Prostate gland (tissue), 2 donors: Measurements from ENCODE around the gene KREMEN1. TPM values are rescaled to one million over a fixed set of nuclear protein-coding genes. Genes with fewer than 3 reads are reported as not detected.

Source experiments
- DNase-seq: peaks from one replicate; pipeline ENCODE4 v3.0.0-alpha.2; 2019; ENCODE audit warnings: low spot score
- H3K27ac ChIP-seq, 2 donors: fragments of 200-600 bp; sonication (generic); 2 replicates each; pipeline ENCODE4 v1.5.1; 2017 to 2019
- H3K27me3 ChIP-seq: fragments of 200-600 bp; sonication (generic); replicated peaks from 2 replicates; pipeline ENCODE4 v1.5.1; 2019; ENCODE audit not compliant: insufficient read depth
- H3K36me3 ChIP-seq, 2 donors: fragments of 200-600 bp; sonication (generic); 1 replicate in 1 of 2; 2 replicates in 1 of 2; pipeline versions ENCODE4 v1.5.1 to v1.8.1; 2017 to 2019
- H3K4me1 ChIP-seq: fragments of 200-600 bp; sonication (generic); replicated peaks from 2 replicates; pipeline ENCODE4 v1.5.1; 2019
- H3K4me3 ChIP-seq, 2 donors: fragments of 200-600 bp; sonication (generic); 2 replicates each; pipeline ENCODE4 v1.5.1; 2017 to 2019
- H3K9me3 ChIP-seq: fragments of 200-600 bp; sonication (generic); 2 replicates; pipeline ENCODE4 v1.5.1; 2017
- POLR2A ChIP-seq: fragments of 450-650 bp; IDR thresholded peaks from one replicate; pipeline ENCODE4 v1.6.1; 2016; ENCODE audit warnings: antibody characterized with exemption, mild to moderate bottlenecking
- POLR2AphosphoS5 ChIP-seq: sonication (generic); formaldehyde crosslinking; IDR thresholded peaks from one replicate; pipeline ENCODE4 v1.6.1; 2017; ENCODE audit warnings: antibody characterized with exemption
- WGBS: methylation state at CpG from one replicate; pipeline ENCODE4 v1.1.5; 2018; 5-methylcytosine and 5-hydroxymethylcytosine counted together
- intact Hi-C: fragments of 100-400 bp; cut with DNase I; formaldehyde crosslinking; loops from one replicate; pipeline ENCODE4 v1.14.2; 2022
- total RNA-seq, 2 donors: library from RNA; depleted of rRNA; stranded (reverse); fragments of >200 nt; gene quantifications; one replicate each; pipeline ENCODE4 v1.1.0, GENCODE V29; 2016
- TF ChIP-seq, protein P1 (sequence below), 4 experiments: fragments of 200-600 bp in 2 of 4; fragments of 450-650 bp in 2 of 4; sonication (generic) in 2 of 4; IDR thresholded peaks; 1 replicate in 3 of 4; 2 replicates in 1 of 4; pipeline ENCODE4 v1.5.1; 2016 to 2019; ENCODE audit warnings: antibody characterized with exemption in 4 of 4, mild to moderate bottlenecking in 2 of 4, moderate library complexity in 2 of 4

Gene KREMEN1
- total RNA-seq, 2 donors from 2014 or later: 19.3 to 49.0 TPM

GRCh38 chr22:29126670-29127395 lies 54.0 kb downstream of the KREMEN1 start:
- Histone ChIP-seq H3K27ac (no peak overlapping the region), H3K9me3 (no peaks in the 10 kb centered on the region), H3K4me3 (no peak overlapping the region), H3K36me3 (no peaks in the 10 kb centered on the region), H3K27me3 (no peaks in the 10 kb centered on the region), H3K4me1 (peaks cover 3% of the 10 kb centered on the region)
- 55% methylated on average over 2 of the region's 2 CpGs for WGBS
- DNase-seq: no peak
- intact Hi-C loops: no loop called here
- TF ChIP-seq POLR2AphosphoS5: no peak

- H3K27ac ChIP-seq: no peak overlapping the region
Observed at GRCh38 chr22:29128891-29129807, 56.3 kb downstream of the KREMEN1 start.

GRCh38 chr22:29129808-29130140 lies 56.9 kb downstream of the KREMEN1 start:
- intact Hi-C loops: no loop called here
- DNase-seq: no peak
- H3K36me3 ChIP-seq: no peaks in the 10 kb centered on the region
- 66% methylated on average over 2 of the region's 2 CpGs for WGBS
- H3K9me3 ChIP-seq: no peaks in the 10 kb centered on the region
- no peak overlapping the region for H3K4me3 ChIP-seq
- H3K4me1 ChIP-seq: peaks cover 3% of the 10 kb centered on the region
- TF ChIP-seq, protein P1, sequence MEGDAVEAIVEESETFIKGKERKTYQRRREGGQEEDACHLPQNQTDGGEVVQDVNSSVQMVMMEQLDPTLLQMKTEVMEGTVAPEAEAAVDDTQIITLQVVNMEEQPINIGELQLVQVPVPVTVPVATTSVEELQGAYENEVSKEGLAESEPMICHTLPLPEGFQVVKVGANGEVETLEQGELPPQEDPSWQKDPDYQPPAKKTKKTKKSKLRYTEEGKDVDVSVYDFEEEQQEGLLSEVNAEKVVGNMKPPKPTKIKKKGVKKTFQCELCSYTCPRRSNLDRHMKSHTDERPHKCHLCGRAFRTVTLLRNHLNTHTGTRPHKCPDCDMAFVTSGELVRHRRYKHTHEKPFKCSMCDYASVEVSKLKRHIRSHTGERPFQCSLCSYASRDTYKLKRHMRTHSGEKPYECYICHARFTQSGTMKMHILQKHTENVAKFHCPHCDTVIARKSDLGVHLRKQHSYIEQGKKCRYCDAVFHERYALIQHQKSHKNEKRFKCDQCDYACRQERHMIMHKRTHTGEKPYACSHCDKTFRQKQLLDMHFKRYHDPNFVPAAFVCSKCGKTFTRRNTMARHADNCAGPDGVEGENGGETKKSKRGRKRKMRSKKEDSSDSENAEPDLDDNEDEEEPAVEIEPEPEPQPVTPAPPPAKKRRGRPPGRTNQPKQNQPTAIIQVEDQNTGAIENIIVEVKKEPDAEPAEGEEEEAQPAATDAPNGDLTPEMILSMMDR (IDR thresholded peaks at IDR 0.05): no peak
- TF ChIP-seq POLR2AphosphoS5 (no peak), POLR2A (no peak)
- no peak overlapping the region for H3K27ac ChIP-seq
- no peaks in the 10 kb centered on the region for H3K27me3 ChIP-seq

More at GRCh38 chr22:29128891-29129807, 56.3 kb downstream of the KREMEN1 start:
- no peak for DNase-seq
- H3K9me3 ChIP-seq: no peaks in the 10 kb centered on the region
- intact Hi-C loops: no loop called here
- H3K36me3 ChIP-seq: no peaks in the 10 kb centered on the region
- H3K4me1 ChIP-seq: peaks cover 3% of the 10 kb centered on the region
- no peak for TF ChIP-seq POLR2A
- TF ChIP-seq, protein P1 (IDR thresholded peaks at IDR 0.05): no peak
- no peak for TF ChIP-seq POLR2AphosphoS5
- WGBS: 75% methylated on average over 13 of the region's 13 CpGs
- no peak overlapping the region for H3K4me3 ChIP-seq
- H3K27me3 ChIP-seq: no peaks in the 10 kb centered on the region

DNA sequence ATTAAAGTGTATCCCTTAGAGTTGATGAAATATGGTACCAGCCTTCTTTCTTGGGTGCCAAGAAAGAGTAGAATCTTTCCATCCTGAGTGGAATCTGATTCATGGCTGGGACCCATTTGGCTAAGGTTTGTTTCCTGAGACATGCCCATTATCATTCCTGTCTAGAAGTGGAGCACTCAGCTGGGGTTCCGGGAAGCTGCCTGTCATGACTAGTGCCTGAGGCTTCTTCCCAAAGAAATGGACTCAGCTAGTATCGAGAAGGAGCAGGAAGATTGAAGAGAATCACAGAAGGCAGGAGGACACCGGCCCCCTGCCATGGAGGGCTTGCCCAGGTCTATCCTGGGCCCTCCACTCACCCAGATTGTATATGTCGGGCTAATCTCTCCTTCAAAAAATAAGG lies 57.6 kb downstream of the KREMEN1 start:
- Histone ChIP-seq H3K36me3 (no peaks in the 10 kb centered on the region), H3K4me3 (no peak overlapping the region), H3K27me3 (no peaks in the 10 kb centered on the region), H3K4me1 (peaks cover 3% of the 10 kb centered on the region), H3K27ac (no peak overlapping the region), H3K9me3 (no peaks in the 10 kb centered on the region)
- intact Hi-C loops: no loop called here
- DNase-seq: no peak
- WGBS: 87% methylated on average over 4 of the region's 4 CpGs
- TF ChIP-seq, protein P1 (IDR thresholded peaks at IDR 0.05): no peak
- TF ChIP-seq POLR2A (no peak), POLR2AphosphoS5 (no peak)

DNA sequence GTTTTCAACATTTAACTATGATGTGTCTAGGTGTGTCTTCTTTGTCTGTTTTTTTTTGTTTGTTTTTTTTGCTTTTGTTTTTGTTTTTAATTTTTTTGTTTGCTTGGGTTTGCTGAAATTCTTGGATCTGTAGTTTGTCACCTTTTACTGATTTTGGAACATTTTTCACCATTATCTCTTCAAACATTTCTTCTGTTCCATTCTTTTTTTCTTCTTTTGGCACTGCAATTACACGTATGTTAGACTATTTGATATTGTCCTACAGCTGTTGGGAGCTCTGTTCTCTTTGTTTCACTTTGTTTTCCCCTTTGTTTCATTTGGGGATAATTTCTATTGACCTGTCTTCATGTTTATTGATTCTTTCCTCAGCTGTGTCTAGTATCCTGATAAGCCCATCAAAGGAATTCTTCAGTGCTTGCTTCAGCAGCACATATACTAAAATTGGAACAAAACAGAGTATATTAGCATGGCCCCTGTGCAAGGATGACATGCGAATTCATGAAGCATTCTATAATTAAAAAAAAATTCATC lies 60.8 kb downstream of the KREMEN1 start:
- WGBS: 98% methylated on average over 2 of the region's 2 CpGs

More for the DNA sequence above, 60.8 kb downstream of the KREMEN1 start:
- Histone ChIP-seq H3K36me3 (no peaks in the 10 kb centered on the region), H3K27ac (no peak overlapping the region), H3K27me3 (no peaks in the 10 kb centered on the region), H3K4me3 (no peak overlapping the region), H3K4me1 (peaks cover 3% of the 10 kb centered on the region), H3K9me3 (no peaks in the 10 kb centered on the region)
- intact Hi-C loops: no loop called here
- DNase-seq: no peak
- TF ChIP-seq POLR2AphosphoS5 (no peak), POLR2A (no peak)
- TF ChIP-seq, protein P1 (IDR thresholded peaks at IDR 0.05): no peak
